WTC11 (cell line): ENCODE results near the gene TCF12.

ENCODE experiments used
- ARID4B ChIP-seq: sonication (generic); formaldehyde crosslinking; IDR thresholded peaks from 2 replicates; pipeline ENCODE4 v1.8.0; 2023; ENCODE audit warnings: missing genetic modification reagents, mild to moderate bottlenecking, borderline replicate concordance
- ATF2 ChIP-seq: sonication (generic); formaldehyde crosslinking; IDR thresholded peaks from 2 replicates; pipeline ENCODE4 v1.8.1; 2022; ENCODE audit warnings: low read depth, missing genetic modification reagents, borderline replicate concordance
- CREM ChIP-seq: sonication (generic); formaldehyde crosslinking; IDR thresholded peaks from 2 replicates; pipeline ENCODE4 v1.8.1; 2022; ENCODE audit warnings: mild to moderate bottlenecking, missing genetic modification reagents, moderate library complexity
- CTCF ChIP-seq: fragments of 200-600 bp; IDR thresholded peaks from 2 replicates; pipeline ENCODE4 v1.8.0; 2022; ENCODE audit warnings: antibody characterized with exemption
- ELF4 ChIP-seq: sonication (generic); formaldehyde crosslinking; IDR thresholded peaks from 2 replicates; pipeline ENCODE4 v1.8.1; 2022; ENCODE audit warnings: low read depth, mild to moderate bottlenecking, moderate library complexity, missing genetic modification reagents
- HMGA2 ChIP-seq: fragments of 250-450 bp; sonication (Bioruptor Pico); IDR thresholded peaks from 2 replicates; pipeline ENCODE4 v1.4.0; 2021; ENCODE audit warnings: mild to moderate bottlenecking, moderate library complexity
- PREB ChIP-seq: sonication (generic); formaldehyde crosslinking; IDR thresholded peaks from 2 replicates; pipeline ENCODE4 v1.8.1; 2022; ENCODE audit warnings: mild to moderate bottlenecking, missing genetic modification reagents, moderate library complexity, borderline replicate concordance
- RELA ChIP-seq: sonication (generic); formaldehyde crosslinking; IDR thresholded peaks from 2 replicates; pipeline ENCODE4 v1.8.1; 2022; ENCODE audit warnings: missing genetic modification reagents, mild to moderate bottlenecking, borderline replicate concordance
- SP1 ChIP-seq: sonication (generic); formaldehyde crosslinking; conservative IDR thresholded peaks from 2 replicates; pipeline ENCODE4 v1.8.1; 2022; ENCODE audit warnings: missing genetic modification reagents
- USF2 ChIP-seq: sonication (generic); formaldehyde crosslinking; IDR thresholded peaks from 2 replicates; pipeline ENCODE4 v1.8.1; 2023; ENCODE audit warnings: mild to moderate bottlenecking, missing genetic modification reagents, moderate library complexity
- ZNF423 ChIP-seq: fragments of 250-450 bp; sonication (Bioruptor Pico); IDR thresholded peaks from 2 replicates; pipeline ENCODE4 v2.1.2; 2022; ENCODE audit warnings: mild to moderate bottlenecking, moderate library complexity

GRCh38 chr15:57305009-57305408, 386.6 kb downstream of the TCF12 start:
- TF ChIP-seq CTCF = no peak
- TF ChIP-seq ELF4 = no peak
- TF ChIP-seq RELA (CRISPR knock-in tag) = no peak
- TF ChIP-seq CREM (CRISPR knock-in tag) = no peak
- TF ChIP-seq ATF2 (CRISPR knock-in tag) = no peak
- TF ChIP-seq HMGA2 (CRISPR knock-in tag) = no peak
- no peak for TF ChIP-seq SP1
- no peak for TF ChIP-seq USF2
- TF ChIP-seq PREB (CRISPR knock-in tag) = no peak
- no peak for TF ChIP-seq ARID4B
- no peak for TF ChIP-seq ZNF423 (CRISPR knock-in tag)
